Mesothelial cell of epicardium (in vitro differentiated cells): ENCODE data around the gene ARID2. TPM values are rescaled to one million over a fixed set of nuclear protein-coding genes. Genes with fewer than 3 reads are reported as not detected.

Source experiments
- DNase-seq, 2 experiments: peaks; one replicate each; pipeline ENCODE4 v3.0.0; 2021; ENCODE audit warnings: low spot score in 2 of 2; ENCODE audit not compliant: unreplicated experiment in 2 of 2
- H3K27ac Mint-ChIP-seq: 2 replicates; pipeline ENCODE4 v1.8.0; 2021; ENCODE audit warnings: mixed read lengths
- H3K27me3 Mint-ChIP-seq: 2 replicates; pipeline ENCODE4 v1.8.0; 2021; ENCODE audit warnings: low read depth, mixed read lengths
- H3K36me3 Mint-ChIP-seq: 2 replicates; pipeline ENCODE4 v1.8.0; 2021; ENCODE audit warnings: mixed read lengths
- H3K4me1 Mint-ChIP-seq: 2 replicates; pipeline ENCODE4 v1.8.0; 2021; ENCODE audit warnings: mixed read lengths
- H3K4me3 Mint-ChIP-seq: 2 replicates; pipeline ENCODE4 v1.8.0; 2021; ENCODE audit warnings: mild to moderate bottlenecking, moderate library complexity, mixed read lengths
- H3K9me3 Mint-ChIP-seq: 2 replicates; pipeline ENCODE4 v1.8.0; 2021; ENCODE audit warnings: mixed read lengths
- CTCF ChIP-seq: fragments of 200-600 bp; sonication (generic); IDR thresholded peaks from one replicate; pipeline ENCODE4 v1.5.0; 2021; ENCODE audit warnings: antibody characterized with exemption; ENCODE audit not compliant: unreplicated experiment
- total RNA-seq: library from RNA; stranded (reverse); gene quantifications from 3 replicates; pipeline ENCODE4 v1.2.1, GENCODE V29; 2021

ARID2 gene
- total RNA-seq, 1 donor from 2014 or later = 67.1 TPM

- DNase-seq = no peak
- no peak for TF ChIP-seq CTCF
- no peak overlapping the region for H3K27ac Mint-ChIP-seq
- no peaks in the 10 kb centered on the region for H3K27me3 Mint-ChIP-seq
- peaks cover 15% of the 10 kb centered on the region for H3K36me3 Mint-ChIP-seq
- H3K9me3 Mint-ChIP-seq = no peaks in the 10 kb centered on the region
- H3K4me1 Mint-ChIP-seq = peaks cover 16% of the 10 kb centered on the region
- no peak overlapping the region for H3K4me3 Mint-ChIP-seq
Observed at GRCh38 chr12:45915405-45915804, 185.9 kb downstream of the ARID2 start.

GRCh38 chr12:45918818-45919217 is 189.3 kb downstream of the ARID2 start:
- no peak for TF ChIP-seq CTCF
- Mint-ChIP-seq H3K4me3 (no peak overlapping the region), H3K27ac (no peak overlapping the region), H3K4me1 (peaks cover under 1% of the 10 kb centered on the region), H3K9me3 (no peaks in the 10 kb centered on the region), H3K36me3 (peaks cover 23% of the 10 kb centered on the region), H3K27me3 (no peaks in the 10 kb centered on the region)
- DNase-seq = no peak

GRCh38 chr12:45928309-45928708 is 198.8 kb downstream of the ARID2 start:
- no peaks in the 10 kb centered on the region for H3K4me1 Mint-ChIP-seq
- H3K4me3 Mint-ChIP-seq = no peak overlapping the region
- no peak for DNase-seq
- H3K27ac Mint-ChIP-seq = no peak overlapping the region
- no peaks in the 10 kb centered on the region for H3K9me3 Mint-ChIP-seq
- H3K27me3 Mint-ChIP-seq = no peaks in the 10 kb centered on the region
- TF ChIP-seq CTCF = no peak
- H3K36me3 Mint-ChIP-seq = peaks cover 45% of the 10 kb centered on the region

- TF ChIP-seq CTCF = no peak
- H3K27ac Mint-ChIP-seq = no peak overlapping the region
- H3K4me3 Mint-ChIP-seq = no peak overlapping the region
- H3K36me3 Mint-ChIP-seq = peaks cover 42% of the 10 kb centered on the region
- no peak for DNase-seq
- H3K4me1 Mint-ChIP-seq = peaks cover 5% of the 10 kb centered on the region
- no peaks in the 10 kb centered on the region for H3K27me3 Mint-ChIP-seq
- H3K9me3 Mint-ChIP-seq = no peaks in the 10 kb centered on the region
Observed at GRCh38 chr12:45930369-45930768, 200.9 kb downstream of the ARID2 start.

GRCh38 chr12:45933504-45933903 is 204.0 kb downstream of the ARID2 start:
- H3K4me1 Mint-ChIP-seq = peaks cover 5% of the 10 kb centered on the region
- no peak for DNase-seq

More at GRCh38 chr12:45933504-45933903, 204.0 kb downstream of the ARID2 start:
- H3K27me3 Mint-ChIP-seq = no peaks in the 10 kb centered on the region
- peaks cover 28% of the 10 kb centered on the region for H3K36me3 Mint-ChIP-seq
- no peak overlapping the region for H3K4me3 Mint-ChIP-seq
- TF ChIP-seq CTCF = no peak
- no peak overlapping the region for H3K27ac Mint-ChIP-seq
- H3K9me3 Mint-ChIP-seq = no peaks in the 10 kb centered on the region
